ENCODE results near the gene NARF. TPM values are rescaled to one million over a fixed set of nuclear protein-coding genes. Genes with fewer than 3 reads are reported as not detected.

Gene NARF
- total RNA-seq, 2 donors from 2014 or later = 217 to 295 TPM

DNA sequence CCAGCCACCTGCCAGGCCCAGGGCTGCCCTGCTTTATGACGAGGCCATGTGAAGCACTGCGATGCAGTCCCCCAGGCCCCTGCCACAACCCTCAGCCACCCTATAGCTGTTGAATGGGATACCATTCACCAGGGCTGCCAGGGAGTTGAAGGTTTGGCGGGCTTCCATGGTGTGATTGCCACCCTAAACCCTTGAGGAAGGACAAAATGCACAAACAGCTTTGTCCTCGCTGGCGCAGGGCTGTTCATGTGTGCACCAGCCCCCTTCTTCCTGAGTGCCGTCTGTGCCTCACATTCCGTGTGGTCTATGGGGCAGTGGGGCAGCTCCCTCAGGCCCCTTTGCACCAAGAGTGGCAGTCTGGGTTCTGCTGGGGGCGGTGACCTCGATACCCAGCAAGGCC is 25.3 kb downstream of the NARF start:
- Mint-ChIP-seq H3K36me3 (peaks cover 14% of the 10 kb centered on the region), H3K4me1 (ENCODE audit: low read depth in 2 of 2) (peaks cover 10 to 29% of the 10 kb centered on the region in 2 donors), H3K9me3 (no peaks in the 10 kb centered on the region), H3K27me3 (no peaks in the 10 kb centered on the region), H3K4me3 (no peak overlapping the region), H3K27ac (no peak overlapping the region)
- DNase-seq (ENCODE audit: low spot score) = no peak
- no peak for ATAC-seq

DNA sequence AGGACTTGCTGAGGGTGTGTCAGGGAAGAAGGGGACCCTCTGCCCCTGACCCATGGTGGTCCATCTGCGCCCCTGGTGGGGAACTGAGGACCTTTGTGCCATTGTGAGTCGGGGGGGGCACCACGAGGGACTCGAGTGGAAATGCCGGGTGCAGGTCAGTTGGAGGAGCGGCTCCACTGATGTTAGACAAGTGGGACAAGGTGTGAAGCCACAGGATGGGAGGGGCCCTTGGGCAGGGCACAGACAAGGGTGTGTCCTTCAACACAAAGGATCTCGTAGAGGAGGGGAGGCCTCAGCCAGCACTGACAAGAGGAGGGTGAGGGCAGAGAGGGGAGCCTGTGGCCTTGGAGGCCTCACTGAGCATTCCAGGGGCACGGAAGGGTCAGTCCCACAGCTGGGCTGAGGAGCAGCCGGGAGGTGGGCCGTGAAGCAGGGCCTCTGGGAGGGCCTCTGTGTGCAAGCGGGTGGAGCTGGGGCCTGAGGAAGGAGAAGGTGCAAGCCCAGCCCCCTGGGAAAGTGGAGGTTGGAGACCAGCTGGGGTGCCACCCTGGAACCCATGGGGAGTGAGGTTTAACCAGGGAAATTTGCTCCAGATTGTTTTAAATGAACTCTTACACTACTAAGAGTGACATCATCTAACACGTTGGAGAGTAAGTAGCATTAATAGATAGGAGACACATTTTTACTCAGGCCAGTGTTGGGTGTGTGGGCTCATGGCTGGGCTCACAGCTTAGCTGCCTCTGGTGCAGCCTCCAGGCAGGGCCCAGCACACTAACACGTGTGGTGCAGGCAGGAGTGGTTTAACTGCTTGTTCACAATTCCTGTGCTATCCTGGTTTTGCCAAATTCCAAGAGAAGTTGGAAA is 27.9 kb downstream of the NARF start:
- H3K4me3 Mint-ChIP-seq = peak overlapping the region; percentile 34
- ATAC-seq = peak; percentile 20 to 48

DNA sequence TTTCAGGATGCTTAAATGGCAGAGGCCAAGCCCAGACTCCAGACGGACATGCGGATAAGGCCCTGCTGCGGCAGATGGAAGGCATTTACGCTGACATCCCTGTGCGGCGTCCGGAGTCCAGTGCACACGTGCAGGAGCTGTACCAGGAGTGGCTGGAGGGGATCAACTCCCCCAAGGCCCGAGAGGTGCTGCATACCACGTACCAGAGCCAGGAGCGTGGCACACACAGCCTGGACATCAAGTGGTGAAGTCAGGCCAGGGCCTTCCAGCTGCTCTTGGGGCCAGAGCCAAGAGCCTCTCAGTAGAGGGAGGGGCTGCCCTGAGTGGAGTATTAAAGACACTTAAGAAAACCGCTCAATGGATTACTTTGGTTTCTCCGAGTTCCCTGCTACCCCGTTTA is 29.4 kb downstream of the NARF start:
- no peaks in the 10 kb centered on the region for H3K9me3 Mint-ChIP-seq
- no peaks in the 10 kb centered on the region for H3K27me3 Mint-ChIP-seq
- H3K27ac Mint-ChIP-seq = no peak overlapping the region
- ATAC-seq (no peak), DNase-seq (ENCODE audit: low spot score) (no peak)
- H3K4me1 Mint-ChIP-seq (ENCODE audit: low read depth in 2 of 2) = peaks cover 10 to 24% of the 10 kb centered on the region in 2 donors
- H3K36me3 Mint-ChIP-seq = peaks cover 14% of the 10 kb centered on the region
- no peak overlapping the region for H3K4me3 Mint-ChIP-seq

More for the DNA sequence above, 27.9 kb downstream of the NARF start:
- Mint-ChIP-seq H3K9me3 (no peaks in the 10 kb centered on the region), H3K27me3 (no peaks in the 10 kb centered on the region), H3K4me1 (ENCODE audit: low read depth in 2 of 2) (peaks cover 10 to 24% of the 10 kb centered on the region in 2 donors), H3K36me3 (peaks cover 14% of the 10 kb centered on the region), H3K27ac (peak overlapping the region; percentile 10 to 77)
- no peak for DNase-seq (ENCODE audit: low spot score)

DNA sequence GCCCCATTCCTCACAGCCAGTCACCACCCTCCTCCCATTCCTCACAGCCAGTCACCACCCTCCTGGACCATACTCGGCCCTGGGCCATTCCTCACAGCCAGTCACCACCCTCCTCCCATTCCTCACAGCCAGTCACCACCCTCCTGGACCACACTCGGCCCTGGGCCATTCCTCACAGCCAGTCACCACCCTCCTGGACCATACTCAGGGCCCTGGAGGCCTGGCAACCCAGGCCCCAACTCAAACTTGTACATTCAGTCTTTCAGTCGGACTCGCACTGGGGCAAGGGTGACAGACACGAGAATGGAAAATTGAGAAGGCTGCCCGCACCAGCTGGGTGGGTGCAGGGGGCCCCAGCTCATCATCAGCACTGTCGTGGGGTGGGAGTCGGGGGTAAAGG is 30.6 kb downstream of the NARF start:
- DNase-seq (ENCODE audit: low spot score) (no peak), ATAC-seq (no peak)
- H3K27ac Mint-ChIP-seq = no peak overlapping the region
- no peak overlapping the region for H3K4me3 Mint-ChIP-seq
- peaks cover 14% of the 10 kb centered on the region for H3K36me3 Mint-ChIP-seq
- no peaks in the 10 kb centered on the region for H3K9me3 Mint-ChIP-seq
- H3K27me3 Mint-ChIP-seq = no peaks in the 10 kb centered on the region
- H3K4me1 Mint-ChIP-seq (ENCODE audit: low read depth in 2 of 2) = peaks cover 13 to 28% of the 10 kb centered on the region in 2 donors

DNA sequence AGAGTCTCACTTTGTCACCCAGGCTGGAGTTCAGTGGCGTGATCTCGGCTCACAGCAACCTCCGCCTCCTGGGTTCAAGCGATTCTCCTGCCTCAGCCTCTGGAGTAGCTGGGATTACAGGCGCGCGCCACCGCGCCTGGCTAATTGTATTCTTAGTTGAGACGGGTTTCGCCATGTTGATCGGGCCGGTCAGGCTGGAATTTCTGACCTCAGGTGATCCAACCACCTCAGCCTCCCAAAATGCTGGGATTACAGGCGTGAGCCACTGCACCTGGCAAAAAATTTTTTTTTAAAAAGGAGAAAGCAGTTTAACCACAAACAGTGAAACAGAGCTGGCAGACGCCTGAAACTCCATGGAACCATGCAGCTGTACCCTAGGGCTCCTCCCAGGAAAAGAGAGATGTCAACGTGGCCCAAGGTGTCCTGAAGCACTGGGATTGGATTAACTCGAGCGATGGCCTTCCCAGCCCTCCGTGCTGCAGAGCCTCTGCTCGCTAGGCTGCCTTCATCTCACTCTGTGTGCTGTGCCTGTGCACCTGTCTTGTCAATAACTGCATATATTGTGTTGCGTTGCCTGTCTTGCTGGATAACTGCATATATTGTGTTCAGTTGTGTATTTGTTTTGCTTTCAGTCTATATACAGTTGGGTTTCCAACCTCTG is 31.4 kb downstream of the NARF start:
- no peak for DNase-seq (ENCODE audit: low spot score)
- no peak overlapping the region for H3K4me3 Mint-ChIP-seq
- no peak overlapping the region for H3K27ac Mint-ChIP-seq
- no peaks in the 10 kb centered on the region for H3K9me3 Mint-ChIP-seq
- no peak for ATAC-seq
- H3K36me3 Mint-ChIP-seq = peaks cover 10% of the 10 kb centered on the region
- no peaks in the 10 kb centered on the region for H3K27me3 Mint-ChIP-seq
- H3K4me1 Mint-ChIP-seq (ENCODE audit: low read depth in 2 of 2) = peaks cover 22 to 33% of the 10 kb centered on the region in 2 donors

DNA sequence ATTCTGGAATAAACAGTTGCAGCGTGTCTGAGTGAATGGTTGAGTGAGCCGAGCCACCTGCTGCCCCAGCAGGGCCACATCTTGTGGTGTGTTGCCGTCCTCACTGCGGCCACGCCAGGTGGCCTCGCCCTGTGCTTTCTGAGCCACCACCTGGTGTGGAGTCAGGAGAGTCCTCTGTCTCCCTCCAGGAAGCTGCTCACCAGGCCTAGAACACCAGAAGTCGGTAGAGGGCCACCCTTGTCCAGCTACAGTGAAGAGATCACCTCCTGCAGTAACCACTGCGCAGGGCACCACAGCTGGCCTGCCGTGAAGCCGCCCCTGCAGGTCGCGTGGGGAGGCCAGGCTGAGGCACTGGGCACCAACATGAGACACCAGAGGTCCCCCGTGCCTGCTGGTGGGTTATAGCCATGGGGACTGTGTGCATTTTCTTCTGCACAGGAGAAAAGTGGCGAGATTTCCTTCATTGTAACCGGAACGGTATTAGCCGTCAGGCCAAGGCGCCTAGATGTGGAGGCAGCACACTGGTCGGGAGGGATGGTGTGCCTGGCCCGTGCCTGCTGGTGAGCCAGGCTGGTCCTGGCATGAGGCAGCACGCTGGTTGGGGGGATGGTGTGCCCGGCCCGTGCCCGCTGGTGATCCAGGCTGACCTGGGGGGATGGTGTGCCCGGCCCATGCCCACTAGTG is 32.1 kb downstream of the NARF start:
- Mint-ChIP-seq H3K27me3 (no peaks in the 10 kb centered on the region), H3K27ac (no peak overlapping the region), H3K4me1 (ENCODE audit: low read depth in 2 of 2) (peaks cover 22 to 29% of the 10 kb centered on the region in 2 donors), H3K4me3 (no peak overlapping the region), H3K36me3 (peaks cover 6% of the 10 kb centered on the region), H3K9me3 (no peaks in the 10 kb centered on the region)
- ATAC-seq = no peak
- no peak for DNase-seq (ENCODE audit: low spot score)

DNA sequence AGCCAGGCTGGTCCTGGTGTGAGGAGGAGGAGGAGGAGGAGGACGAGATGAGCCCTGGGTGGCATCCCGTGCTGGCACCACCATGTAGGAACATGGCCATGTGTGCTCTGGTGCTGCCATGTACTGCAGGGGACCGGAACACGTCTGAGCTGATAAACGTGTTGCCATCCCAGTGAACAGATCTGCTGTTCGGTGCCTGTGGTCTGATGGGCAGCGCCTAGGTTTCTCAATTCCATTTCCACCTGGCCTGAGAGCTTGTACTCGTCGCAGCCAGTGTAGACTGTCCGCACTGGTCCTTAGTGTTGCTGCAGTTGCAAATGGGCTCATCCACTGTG is 32.6 kb downstream of the NARF start:
- no peak overlapping the region for H3K27ac Mint-ChIP-seq
- peaks cover 20 to 24% of the 10 kb centered on the region in 2 donors for H3K4me1 Mint-ChIP-seq (ENCODE audit: low read depth in 2 of 2)
- no peak for DNase-seq (ENCODE audit: low spot score)
- H3K36me3 Mint-ChIP-seq = peaks cover 6% of the 10 kb centered on the region
- no peak overlapping the region for H3K4me3 Mint-ChIP-seq
- H3K9me3 Mint-ChIP-seq = no peaks in the 10 kb centered on the region
- no peaks in the 10 kb centered on the region for H3K27me3 Mint-ChIP-seq
- no peak for ATAC-seq

DNA sequence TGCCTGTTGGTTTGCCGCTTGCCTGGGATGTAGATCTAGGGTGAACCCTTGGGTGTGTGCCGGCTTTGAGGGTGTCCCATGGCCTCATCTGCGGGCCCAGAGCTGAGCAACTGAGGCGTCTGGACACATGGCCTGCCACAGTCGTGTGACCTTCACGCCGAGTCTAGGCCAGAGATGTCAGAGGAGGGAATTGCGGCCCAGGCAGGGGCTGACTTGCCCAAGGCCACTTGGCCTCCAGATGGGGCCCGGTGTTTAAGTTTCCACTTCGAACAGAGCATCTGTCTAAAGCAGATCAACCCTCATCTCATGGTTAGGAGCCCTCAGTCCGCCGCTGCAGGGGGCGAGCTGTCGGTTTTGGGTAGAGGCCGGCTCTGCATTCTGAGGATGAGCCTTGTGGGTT is 33.0 kb downstream of the NARF start:
- H3K36me3 Mint-ChIP-seq = peaks cover 4% of the 10 kb centered on the region
- H3K4me1 Mint-ChIP-seq (ENCODE audit: low read depth in 2 of 2) = peaks cover 16 to 21% of the 10 kb centered on the region in 2 donors
- no peaks in the 10 kb centered on the region for H3K9me3 Mint-ChIP-seq
- ATAC-seq (no peak), DNase-seq (ENCODE audit: low spot score) (no peak)
- no peaks in the 10 kb centered on the region for H3K27me3 Mint-ChIP-seq
- H3K27ac Mint-ChIP-seq = no peak overlapping the region
- H3K4me3 Mint-ChIP-seq = no peak overlapping the region

DNA sequence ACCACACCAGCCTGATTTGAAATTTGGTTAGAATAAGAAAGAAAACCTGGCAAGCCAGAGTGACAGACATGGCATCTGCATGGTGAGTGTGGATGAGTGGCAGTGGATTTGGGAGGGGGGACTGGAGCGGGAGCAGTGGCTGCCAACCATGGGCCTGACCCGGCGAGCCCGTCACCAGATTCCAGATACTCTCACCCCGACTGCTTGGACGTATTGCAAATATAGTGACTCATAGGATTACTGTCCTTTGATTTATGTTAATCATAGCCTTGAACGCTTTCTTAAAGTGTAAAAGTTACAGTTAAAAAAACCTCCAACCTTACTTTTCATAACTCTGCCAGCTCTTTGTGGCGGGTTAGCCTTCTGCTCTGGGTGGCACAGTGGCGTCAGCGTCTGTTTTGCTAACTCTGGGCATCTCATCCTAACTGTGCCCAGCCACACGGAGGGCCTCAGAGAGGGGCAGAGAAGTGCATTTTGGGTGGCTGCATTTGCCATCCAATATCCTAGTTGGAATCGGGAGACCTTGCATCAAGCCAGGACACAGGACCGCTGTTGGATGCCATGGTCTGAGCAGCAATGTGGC is 34.2 kb downstream of the NARF start:
- no peaks in the 10 kb centered on the region for H3K9me3 Mint-ChIP-seq
- DNase-seq (ENCODE audit: low spot score) (no peak), ATAC-seq (no peak)
- no peaks in the 10 kb centered on the region for H3K36me3 Mint-ChIP-seq
- H3K4me1 Mint-ChIP-seq (ENCODE audit: low read depth in 2 of 2) = peaks cover 15 to 16% of the 10 kb centered on the region in 2 donors
- no peaks in the 10 kb centered on the region for H3K27me3 Mint-ChIP-seq
- H3K4me3 Mint-ChIP-seq = no peak overlapping the region
- peak overlapping the region in 1 of 2 donors; percentile 94 for H3K27ac Mint-ChIP-seq

DNA sequence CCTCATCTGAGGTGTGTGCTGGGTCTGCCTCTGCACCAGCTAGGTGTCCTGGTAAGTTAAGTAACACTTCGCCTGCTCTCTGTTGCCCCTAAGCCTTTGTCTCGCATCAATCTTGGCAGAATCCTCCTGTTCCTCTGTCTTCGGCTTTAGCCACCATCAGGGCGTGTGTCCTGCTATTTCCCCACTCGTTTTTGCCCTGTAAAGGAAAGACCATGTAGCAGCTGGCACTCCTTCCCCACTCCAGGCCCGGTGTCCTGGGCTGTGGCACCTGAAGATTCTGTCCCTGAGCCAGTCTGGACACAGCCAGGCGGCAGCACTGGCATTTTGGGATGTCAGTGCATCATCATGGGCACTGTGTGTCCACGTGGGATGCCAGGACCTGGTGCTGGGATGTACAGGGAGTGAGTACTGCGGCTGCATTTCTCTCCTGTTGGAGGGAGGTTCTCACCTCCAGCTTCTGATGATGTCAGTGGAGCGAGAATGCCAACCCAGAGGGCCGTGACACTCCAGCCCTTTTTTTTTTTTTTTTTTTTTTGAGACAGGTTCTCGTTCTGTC is 34.8 kb downstream of the NARF start:
- Mint-ChIP-seq H3K9me3 (no peaks in the 10 kb centered on the region), H3K36me3 (no peaks in the 10 kb centered on the region), H3K4me3 (no peak overlapping the region), H3K4me1 (ENCODE audit: low read depth in 2 of 2) (peaks cover 19 to 21% of the 10 kb centered on the region in 2 donors), H3K27ac (peak overlapping the region; percentile 87 to 94), H3K27me3 (no peaks in the 10 kb centered on the region)
- no peak for DNase-seq (ENCODE audit: low spot score)
- no peak for ATAC-seq

DNA sequence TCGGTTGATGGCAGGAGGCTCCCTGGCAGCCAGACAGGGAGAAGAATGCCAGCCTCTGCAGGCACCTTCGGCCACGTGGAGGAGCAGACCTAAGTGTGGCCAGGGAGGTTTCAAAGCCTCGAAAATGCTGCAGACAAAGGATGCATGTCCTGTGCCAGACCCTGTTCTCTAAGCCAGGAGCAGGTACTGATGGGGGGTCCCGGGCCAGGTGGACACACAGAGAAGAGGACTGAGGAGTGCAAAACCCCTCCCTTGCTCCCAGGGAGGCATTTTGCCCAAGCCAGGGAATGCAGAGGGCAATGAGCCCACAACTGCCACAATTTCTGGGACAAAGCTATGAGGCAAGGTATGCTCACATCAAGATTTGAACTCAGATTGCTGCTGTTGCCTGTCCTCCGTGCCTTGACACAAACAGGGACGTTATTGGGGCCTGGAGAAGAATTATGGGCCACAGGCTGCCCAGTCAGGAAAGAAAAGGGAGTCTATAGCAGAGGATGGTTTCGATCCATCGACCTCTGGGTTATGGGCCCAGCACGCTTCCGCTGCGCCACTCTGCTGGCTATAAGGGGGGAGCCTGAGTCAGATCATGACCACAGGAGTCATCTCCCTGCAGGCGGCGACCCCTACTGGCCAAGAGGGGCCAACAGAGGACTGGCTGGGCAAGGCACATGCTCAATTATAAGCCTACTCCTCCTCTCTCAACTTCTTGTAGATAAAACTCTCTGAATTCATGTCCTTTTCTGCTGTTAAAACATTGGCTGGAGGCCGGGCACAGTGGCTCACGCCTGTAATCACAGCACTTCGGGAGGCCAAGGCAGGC is 35.9 kb downstream of the NARF start:
- peak; percentile 92 for DNase-seq (ENCODE audit: low spot score)
- H3K4me3 Mint-ChIP-seq = peak overlapping the region; percentile 68
- H3K36me3 Mint-ChIP-seq = no peaks in the 10 kb centered on the region
- peak overlapping the region; percentile 87 to 94 for H3K27ac Mint-ChIP-seq
- peaks cover 24 to 26% of the 10 kb centered on the region in 2 donors for H3K4me1 Mint-ChIP-seq (ENCODE audit: low read depth in 2 of 2)
- peak; percentile 84 to 85 for ATAC-seq
- no peaks in the 10 kb centered on the region for H3K9me3 Mint-ChIP-seq
- H3K27me3 Mint-ChIP-seq = no peaks in the 10 kb centered on the region

DNA sequence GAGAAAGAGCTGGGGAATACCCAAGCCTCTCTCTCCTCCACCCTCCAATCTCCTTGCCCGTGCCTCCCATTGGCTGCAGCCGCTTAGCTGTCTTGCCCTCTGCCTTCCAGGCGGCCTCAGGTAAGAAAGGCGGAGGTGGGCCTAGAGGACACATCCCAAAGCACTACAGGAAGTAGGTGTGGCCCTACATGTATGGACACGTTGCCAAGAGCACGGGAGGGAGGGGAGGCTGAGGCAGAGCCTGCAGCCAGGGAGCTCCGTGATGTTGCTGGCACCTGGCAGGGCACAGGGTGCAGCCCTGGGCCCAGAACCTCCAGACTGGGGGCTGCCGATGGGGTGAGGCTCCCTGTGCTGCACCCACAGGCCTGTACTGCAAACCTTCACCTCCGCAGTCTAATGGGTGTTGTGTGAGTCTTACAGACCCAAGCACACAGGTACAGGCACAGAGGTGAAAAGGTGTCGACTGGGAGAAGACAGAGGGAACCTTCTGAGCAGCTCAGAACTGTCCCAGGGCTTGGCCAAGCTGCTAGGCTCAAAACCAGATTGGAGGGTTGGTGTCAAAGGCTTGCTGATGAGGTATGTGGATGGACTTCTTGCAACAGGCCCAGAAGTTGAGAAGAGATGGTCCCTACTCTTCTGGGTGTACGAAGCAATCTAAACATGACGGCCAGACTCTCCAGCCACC is 37.4 kb downstream of the NARF start:
- no peaks in the 10 kb centered on the region for H3K9me3 Mint-ChIP-seq
- no peaks in the 10 kb centered on the region for H3K27me3 Mint-ChIP-seq
- H3K36me3 Mint-ChIP-seq = no peaks in the 10 kb centered on the region
- no peak for DNase-seq (ENCODE audit: low spot score)
- ATAC-seq = no peak
- H3K4me3 Mint-ChIP-seq = peak overlapping the region; percentile 49
- H3K4me1 Mint-ChIP-seq (ENCODE audit: low read depth in 2 of 2) = peaks cover 24 to 28% of the 10 kb centered on the region in 2 donors
- peak overlapping the region in 1 of 2 donors; percentile 39 for H3K27ac Mint-ChIP-seq
